Stimulated activated CD4-positive, alpha-beta T cell treated with anti-CD3 and anti-CD28 coated beads, TNF-alpha, amount 100 ng/mL, for 1 hour (primary cell): ENCODE results near the gene SLC9A9.
"Not testable (repeated sequence)": the region's sequence is repeated elsewhere in the genome, so short reads cannot be mapped to it uniquely, and the experiment has no call there.

Source experiments
- DNase-seq, 3 donors: peaks; one replicate each; pipeline ENCODE4 v3.0.0-alpha.2; 2020; ENCODE audit warnings: low read depth in 3 of 3, low spot score in 1 of 3

The SLC9A9 gene

GRCh38 chr3:143565951-143566350 lies 282.3 kb downstream of the SLC9A9 start:
- no peak for DNase-seq

GRCh38 chr3:143563786-143564185 lies 284.5 kb downstream of the SLC9A9 start:
- no peak for DNase-seq

- DNase-seq: no peak
Observed at GRCh38 chr3:143562789-143563188, 285.5 kb downstream of the SLC9A9 start.

- no peak for DNase-seq
Observed at GRCh38 chr3:143559296-143559695, 289.0 kb downstream of the SLC9A9 start.

- DNase-seq: no peak
Observed at GRCh38 chr3:143552851-143553250, 295.4 kb downstream of the SLC9A9 start.

GRCh38 chr3:143551761-143552160 lies 296.5 kb downstream of the SLC9A9 start:
- no peak for DNase-seq

GRCh38 chr3:143548861-143549497 lies 299.3 kb downstream of the SLC9A9 start:
- no peak for DNase-seq

GRCh38 chr3:143548393-143548792 lies 299.9 kb downstream of the SLC9A9 start:
- DNase-seq: no peak

- DNase-seq: no peak
Observed at GRCh38 chr3:143538577-143538981, 309.7 kb downstream of the SLC9A9 start.

- DNase-seq: no peak
Observed at GRCh38 chr3:143538061-143538460, 310.2 kb downstream of the SLC9A9 start.

GRCh38 chr3:143536817-143537535 lies 311.3 kb downstream of the SLC9A9 start:
- no peak for DNase-seq

- no peak for DNase-seq
Observed at GRCh38 chr3:143535994-143536784, 312.1 kb downstream of the SLC9A9 start.

- no peak for DNase-seq
Observed at GRCh38 chr3:143533391-143533790, 314.9 kb downstream of the SLC9A9 start.

- DNase-seq: no peak
Observed at GRCh38 chr3:143532091-143532490, 316.2 kb downstream of the SLC9A9 start.

- DNase-seq: no peak
Observed at GRCh38 chr3:143531101-143531500, 317.2 kb downstream of the SLC9A9 start.

GRCh38 chr3:143529798-143530197 lies 318.5 kb downstream of the SLC9A9 start:
- DNase-seq: no peak

- DNase-seq: no peak
Observed at GRCh38 chr3:143529018-143529478, 319.2 kb downstream of the SLC9A9 start.

GRCh38 chr3:143526011-143526545 lies 322.2 kb downstream of the SLC9A9 start:
- no peak for DNase-seq

- no peak for DNase-seq
Observed at GRCh38 chr3:143525408-143525807, 322.9 kb downstream of the SLC9A9 start.

- DNase-seq: no peak
Observed at GRCh38 chr3:143521803-143522202, 326.5 kb downstream of the SLC9A9 start.

- not testable (repeated sequence) for DNase-seq
Observed at GRCh38 chr3:143517131-143517530, 331.1 kb downstream of the SLC9A9 start.

GRCh38 chr3:143514874-143515273 lies 333.4 kb downstream of the SLC9A9 start:
- DNase-seq: no peak
